Kidney (tissue), 14 donors: ENCODE results near the gene FGF8. TPM values are rescaled to one million over a fixed set of nuclear protein-coding genes. Genes with fewer than 3 reads are reported as not detected.

Experiments
- DNase-seq, 5 donors: peaks; one replicate each; pipeline ENCODE4 v3.0.0-alpha.2; 2013 to 2020
- FAIRE-seq: peaks from 2 replicates; lab custom pipeline; 2012; peaks lifted over from hg19 to GRCh38; lab: Jason Lieb, UNC
- H3K27ac ChIP-seq, 2 donors: one replicate each; pipeline ENCODE4 v1.7.0; 2013; ENCODE audit warnings: low read depth in 2 of 2, low read length in 2 of 2, inconsistent platforms in 1 of 2
- H3K27me3 ChIP-seq: one replicate; pipeline ENCODE4 v1.7.1; 2013; ENCODE audit warnings: low read length, inconsistent platforms; ENCODE audit not compliant: control insufficient read depth, insufficient read depth
- H3K36me3 ChIP-seq, 3 donors: one replicate each; pipeline versions ENCODE4 v1.7.0 to v1.7.1; 2013; ENCODE audit warnings: low read length in 3 of 3, control low read depth in 1 of 3, inconsistent platforms in 1 of 3; ENCODE audit not compliant: insufficient read depth in 3 of 3, control insufficient read depth in 2 of 3
- H3K4me1 ChIP-seq, 3 donors: one replicate each; pipeline versions ENCODE4 v1.7.0 to v1.7.1; 2013; ENCODE audit warnings: low read length in 3 of 3, inconsistent platforms in 1 of 3, low read depth in 1 of 3; ENCODE audit not compliant: control insufficient read depth in 2 of 3, insufficient read depth in 2 of 3
- H3K4me3 ChIP-seq, 3 donors: one replicate each; pipeline versions ENCODE4 v1.7.0 to v1.8.1; 2013; ENCODE audit warnings: low read length in 3 of 3, control low read depth in 1 of 3, inconsistent platforms in 1 of 3
- H3K9ac ChIP-seq, 3 donors: one replicate each; pipeline versions ENCODE4 v1.7.0 to v1.7.1; 2013; ENCODE audit warnings: low read length in 3 of 3, control low read depth in 1 of 3, inconsistent platforms in 1 of 3
- H3K9me3 ChIP-seq, 3 donors: one replicate each; pipeline versions ENCODE4 v1.7.0 to v1.7.1; 2013; ENCODE audit warnings: low read length in 3 of 3, control low read depth in 1 of 3, inconsistent platforms in 1 of 3; ENCODE audit not compliant: control insufficient read depth in 2 of 3, insufficient read depth in 1 of 3
- intact Hi-C: fragments of 100-400 bp; cut with DNase I; formaldehyde crosslinking; loops from one replicate; pipeline ENCODE4 v1.11.1; 2022
- polyA plus RNA-seq: library from polyadenylated mRNA; stranded (reverse); fragments of 350-450 nt; fragmentation: Illumina TruSeq; extraction: RNeasy Lipid Tissue Mini Kit (QIAGEN cat#74804); gene quantifications from one replicate; pipeline ENCODE4 v1.2.3, GENCODE V29; 2014; ENCODE audit warnings: low read depth, low replicate concordance; ENCODE audit not compliant: insufficient read depth
- total RNA-seq: library from RNA; stranded (reverse); fragmentation: NEBNext Ultra II Directional; extraction: Animal tissue kit (Norgen Biotek cat#: 25700); gene quantifications from one replicate; pipeline ENCODE4 v1.2.1, GENCODE V29; 2021
- TF ChIP-seq, protein P1 (sequence below): IDR thresholded peaks from 3 replicates; pipeline ENCODE4 v1.5.1; 2012; ENCODE audit warnings: mild to moderate bottlenecking, moderate library complexity, borderline replicate concordance; ENCODE audit not compliant: insufficient read depth; ENCODE audit errors: extremely low read depth
- donor health status: control.
- donor health status: control.
- donor health status: control.
- donor health status: control.
- donor health status: control.
- donor health status: DM: yes; HTN: yes; CAD: no.
- donor health status: Normal renal cell carcinoma (clear cell type).

FGF8 gene
- total and polyA plus RNA-seq, 2 donors from 2014 or later: not detected

GRCh38 chr10:101818119-101818871 lies 42.4 kb upstream of the FGF8 start, which contains the start of gene OGA:
TSS of gene OGA (minus strand) at chr10:101818444. CDS start at chr10:101818022, 422 bp downstream.
- no peaks in the 10 kb centered on the region for H3K27me3 ChIP-seq
- peak; percentile 99 for DNase-seq
- no peaks in the 10 kb centered on the region for H3K36me3 ChIP-seq
- FAIRE-seq: peak; percentile 88
- H3K9ac ChIP-seq: peak within 1 kb of the TSS; percentile 74 to 98 (median 93)
- TF ChIP-seq, protein P1, sequence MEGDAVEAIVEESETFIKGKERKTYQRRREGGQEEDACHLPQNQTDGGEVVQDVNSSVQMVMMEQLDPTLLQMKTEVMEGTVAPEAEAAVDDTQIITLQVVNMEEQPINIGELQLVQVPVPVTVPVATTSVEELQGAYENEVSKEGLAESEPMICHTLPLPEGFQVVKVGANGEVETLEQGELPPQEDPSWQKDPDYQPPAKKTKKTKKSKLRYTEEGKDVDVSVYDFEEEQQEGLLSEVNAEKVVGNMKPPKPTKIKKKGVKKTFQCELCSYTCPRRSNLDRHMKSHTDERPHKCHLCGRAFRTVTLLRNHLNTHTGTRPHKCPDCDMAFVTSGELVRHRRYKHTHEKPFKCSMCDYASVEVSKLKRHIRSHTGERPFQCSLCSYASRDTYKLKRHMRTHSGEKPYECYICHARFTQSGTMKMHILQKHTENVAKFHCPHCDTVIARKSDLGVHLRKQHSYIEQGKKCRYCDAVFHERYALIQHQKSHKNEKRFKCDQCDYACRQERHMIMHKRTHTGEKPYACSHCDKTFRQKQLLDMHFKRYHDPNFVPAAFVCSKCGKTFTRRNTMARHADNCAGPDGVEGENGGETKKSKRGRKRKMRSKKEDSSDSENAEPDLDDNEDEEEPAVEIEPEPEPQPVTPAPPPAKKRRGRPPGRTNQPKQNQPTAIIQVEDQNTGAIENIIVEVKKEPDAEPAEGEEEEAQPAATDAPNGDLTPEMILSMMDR: peak; percentile 0
- peaks cover 3 to 14% (median 12%) of the 10 kb centered on the region in 3 donors for H3K4me1 ChIP-seq
- intact Hi-C loops: no loop called here
- peak within 1 kb of the TSS; percentile 93 to 96 for H3K27ac ChIP-seq
- no peaks in the 10 kb centered on the region for H3K9me3 ChIP-seq
- H3K4me3 ChIP-seq: peak within 1 kb of the TSS; percentile 92 to 99 (median 93)

DNA sequence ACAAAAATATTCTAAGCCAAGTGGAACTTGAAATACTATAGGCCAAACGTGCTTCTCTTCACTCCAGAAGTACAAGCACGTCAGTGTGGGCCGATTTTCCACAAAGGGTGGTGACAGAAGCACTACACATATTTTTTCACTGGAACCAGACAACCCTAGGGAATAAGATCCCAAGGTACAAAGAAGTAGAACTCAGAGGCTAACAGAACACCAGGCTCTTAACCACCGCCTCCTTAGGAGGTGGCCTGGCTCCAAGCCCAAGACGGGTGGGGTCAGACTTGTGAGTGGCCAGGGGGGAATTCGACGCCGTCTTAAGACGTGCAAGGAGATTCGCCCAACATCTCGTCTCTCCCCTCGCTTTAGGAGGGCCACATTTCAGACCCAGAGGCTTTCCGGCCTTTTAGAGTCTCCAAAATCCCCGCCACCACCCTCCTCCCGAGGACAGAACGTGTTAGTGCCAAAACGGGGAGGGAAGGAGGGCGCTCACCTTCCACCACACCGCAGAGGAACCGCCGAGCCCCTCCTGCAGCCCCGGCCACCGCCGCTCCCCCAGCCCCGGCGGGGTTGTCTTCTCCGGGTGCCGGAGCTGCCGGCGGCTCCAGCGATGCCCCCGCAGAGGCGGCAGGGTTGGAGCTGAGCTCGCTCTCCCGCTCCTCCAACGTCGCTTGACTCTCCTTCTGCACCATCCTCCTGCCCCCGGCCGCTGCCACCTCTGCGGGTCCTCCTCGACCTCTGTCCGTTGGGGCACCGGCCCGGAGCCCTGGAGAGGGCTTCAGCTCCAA lies 41.6 kb upstream of the FGF8 start:
- Histone ChIP-seq H3K27me3 (no peaks in the 10 kb centered on the region), H3K4me3 (peak overlapping the region; percentile 92 to 99 (median 93)), H3K9me3 (no peaks in the 10 kb centered on the region), H3K27ac (peak overlapping the region; percentile 93 to 96), H3K36me3 (peaks cover 0 to 3% (median 0%) of the 10 kb centered on the region in 3 donors), H3K4me1 (peaks cover 3 to 16% (median 12%) of the 10 kb centered on the region in 3 donors), H3K9ac (peak overlapping the region; percentile 30 to 98 (median 72))
- intact Hi-C loops: no loop called here
- TF ChIP-seq, protein P1: no peak
- FAIRE-seq (no peak), DNase-seq (peak; percentile 68 to 97 (median 83))

- DNase-seq (peak in 1 of 5 donors; percentile 22), FAIRE-seq (no peak)
- Histone ChIP-seq H3K4me3 (peak overlapping the region; percentile 92 to 99 (median 93)), H3K4me1 (peaks cover 3 to 16% (median 12%) of the 10 kb centered on the region in 3 donors), H3K9ac (peak overlapping the region; percentile 30 to 98 (median 72)), H3K36me3 (peaks cover 0 to 9% (median 0%) of the 10 kb centered on the region in 3 donors), H3K27ac (peak overlapping the region; percentile 93 to 96), H3K9me3 (no peaks in the 10 kb centered on the region), H3K27me3 (no peaks in the 10 kb centered on the region)
- TF ChIP-seq, protein P1: no peak
- intact Hi-C loops: no loop called here
Observed at GRCh38 chr10:101816913-101817336, 41.0 kb upstream of the FGF8 start.
